Esophagus (tissue), 2 donors: ENCODE measurements around the gene CACNA1F. TPM values are rescaled to one million over a fixed set of nuclear protein-coding genes. Genes with fewer than 3 reads are reported as not detected.

Experiments
- H3K27ac ChIP-seq, 2 donors: one replicate each; pipeline ENCODE4 v1.5.1; 2013; ENCODE audit warnings: low read depth in 2 of 2, mild to moderate bottlenecking in 2 of 2, inconsistent platforms in 1 of 2, low read length in 1 of 2, moderate library complexity in 1 of 2
- H3K27me3 ChIP-seq, 2 donors: one replicate each; pipeline ENCODE4 v1.6.1; 2013; ENCODE audit warnings: low read length in 2 of 2, control low read depth in 1 of 2, mild to moderate bottlenecking in 1 of 2; ENCODE audit not compliant: insufficient read depth in 2 of 2, control insufficient read depth in 1 of 2
- H3K36me3 ChIP-seq, 2 donors: one replicate each; pipeline ENCODE4 v1.6.1; 2013; ENCODE audit warnings: low read length in 1 of 2; ENCODE audit not compliant: control insufficient read depth in 2 of 2, insufficient read depth in 2 of 2
- H3K4me1 ChIP-seq, 2 donors: one replicate each; pipeline ENCODE4 v1.6.1; 2013; ENCODE audit warnings: low read length in 1 of 2; ENCODE audit not compliant: control insufficient read depth in 2 of 2, insufficient read depth in 2 of 2
- H3K4me3 ChIP-seq, 2 donors: one replicate each; pipeline ENCODE4 v1.5.1; 2013; ENCODE audit warnings: low read length in 2 of 2, mild to moderate bottlenecking in 2 of 2, low read depth in 1 of 2, moderate library complexity in 1 of 2
- H3K9me3 ChIP-seq, 2 donors: one replicate each; pipeline ENCODE4 v1.6.1; 2013; ENCODE audit warnings: mild to moderate bottlenecking in 2 of 2, low read depth in 1 of 2, low read length in 1 of 2, moderate library complexity in 1 of 2; ENCODE audit not compliant: control insufficient read depth in 2 of 2, insufficient read depth in 1 of 2
- WGBS, 2 donors: extraction: QIAGEN DNeasy Blood & Tissue Kit; methylation state at CpG; one replicate each; pipeline ENCODE4 v1.1.7; 2013; 5-methylcytosine and 5-hydroxymethylcytosine counted together
- polyA plus RNA-seq, 2 donors: library from polyadenylated mRNA; stranded (reverse); fragments of 200-250 nt; gene quantifications; one replicate each; pipeline ENCODE4 v1.2.3, GENCODE V29; 2013
- donor health status: healthy with polysubstance abuse.
- donor health status: Bipolar disorder and iron deficiency.

The CACNA1F gene
- polyA plus RNA-seq, result under 1 TPM; 0.11 to 0.24 TPM

DNA sequence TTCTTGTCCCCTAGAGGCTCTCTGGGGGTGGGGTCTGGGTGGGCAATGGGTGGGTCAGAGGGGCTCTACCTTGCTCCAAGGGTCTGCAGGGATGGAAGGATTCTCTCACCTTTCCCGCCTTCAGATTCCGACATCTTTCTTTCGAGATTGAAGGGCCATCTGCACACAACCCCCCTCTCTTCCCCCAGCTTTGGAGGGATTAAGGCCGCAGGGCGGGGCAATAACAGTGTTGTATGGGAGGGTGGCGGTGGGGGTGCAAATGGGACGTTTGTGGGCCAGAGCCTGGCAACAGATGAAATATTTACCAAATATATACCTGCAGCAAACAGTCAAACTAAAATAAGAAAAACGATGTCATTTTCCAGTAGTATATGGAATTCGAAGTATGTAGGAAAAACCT, at the start of gene CACNA1F:
CACNA1F (minus strand) TSS at position 165 of the 400 bp plus-strand sequence; CDS start at position 134, 31 bp downstream.
- WGBS, 2 donors, result 70 to 71% methylated on average over 9 of the region's 9 CpGs
- H3K4me1 ChIP-seq, result peaks cover 2 to 3% of the 10 kb centered on the region in 2 donors
- no peak within 1 kb of the TSS for H3K27ac ChIP-seq
- no peaks in the 10 kb centered on the region for H3K36me3 ChIP-seq
- H3K9me3 ChIP-seq, result peaks cover 0 to 4% of the 10 kb centered on the region in 2 donors
- no peaks in the 10 kb centered on the region for H3K27me3 ChIP-seq
- no peak within 1 kb of the TSS for H3K4me3 ChIP-seq

DNA sequence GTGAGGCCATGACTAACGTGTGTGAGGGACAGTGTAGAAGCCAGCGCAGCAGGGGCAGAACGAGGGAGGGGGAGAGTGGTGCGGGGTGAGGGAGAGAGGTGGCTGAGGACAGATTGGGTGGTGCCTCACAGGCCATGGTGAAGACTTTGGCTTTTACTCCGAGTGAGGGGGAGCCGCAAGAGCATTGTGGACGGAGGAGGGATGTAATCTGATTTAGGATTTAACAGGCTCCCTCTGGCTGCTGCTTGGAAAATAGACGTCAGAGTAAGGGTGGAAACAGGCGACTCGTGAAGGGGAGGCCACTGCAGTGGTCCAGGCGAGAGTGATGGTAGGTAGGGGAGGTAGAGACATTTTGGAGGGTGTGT, 49.5 kb upstream of the CACNA1F start:
- no peaks in the 10 kb centered on the region for H3K36me3 ChIP-seq
- no peaks in the 10 kb centered on the region for H3K9me3 ChIP-seq
- no peaks in the 10 kb centered on the region for H3K27me3 ChIP-seq
- no peak overlapping the region for H3K27ac ChIP-seq
- no peaks in the 10 kb centered on the region for H3K4me1 ChIP-seq
- WGBS, 2 donors, result 42% methylated on average over 11 of the region's 11 CpGs
- no peak overlapping the region for H3K4me3 ChIP-seq

DNA sequence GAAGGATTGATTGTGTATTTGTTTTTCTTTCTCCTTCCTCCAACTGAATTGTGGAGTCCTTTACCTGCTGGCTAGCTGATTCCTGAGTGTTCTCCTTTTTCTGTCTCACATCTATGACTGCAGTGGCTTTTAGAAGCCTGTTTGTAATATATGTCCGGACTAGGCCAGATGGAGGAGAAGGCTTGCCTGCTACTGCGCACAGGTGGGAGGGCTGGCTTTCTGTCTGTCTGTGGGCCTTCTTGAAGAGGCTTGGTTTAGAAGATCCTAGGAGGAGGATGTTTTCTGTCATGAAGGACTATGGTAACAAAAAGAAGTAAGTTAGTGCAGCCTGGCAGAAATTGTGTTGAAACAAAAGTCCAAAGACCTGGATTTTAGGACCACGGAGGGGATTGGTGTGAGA, 44.9 kb upstream of the CACNA1F start:
- Histone ChIP-seq H3K27me3 (no peaks in the 10 kb centered on the region), H3K27ac (no peak overlapping the region), H3K4me1 (peaks cover 0 to 2% of the 10 kb centered on the region in 2 donors), H3K36me3 (no peaks in the 10 kb centered on the region), H3K4me3 (no peak overlapping the region), H3K9me3 (no peaks in the 10 kb centered on the region)
- 89 to 92% methylated on average over 3 of the region's 3 CpGs for WGBS, 2 donors

DNA sequence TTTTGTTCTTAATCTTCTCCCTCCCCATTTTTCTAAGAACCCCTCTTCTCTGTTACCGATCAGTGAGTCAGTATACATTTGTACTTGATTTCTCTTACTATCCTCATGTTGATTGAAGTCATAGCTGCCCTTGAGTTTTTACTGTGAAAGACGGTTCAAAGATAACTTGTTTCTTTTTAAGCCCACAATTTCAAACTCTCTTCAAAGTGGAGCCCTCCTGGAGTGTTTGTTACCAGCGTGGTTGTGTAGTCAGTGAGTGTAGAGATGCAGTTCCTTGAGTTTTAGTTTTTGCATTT, 44.3 kb upstream of the CACNA1F start:
- Histone ChIP-seq H3K27me3 (no peaks in the 10 kb centered on the region), H3K27ac (no peak overlapping the region), H3K9me3 (no peaks in the 10 kb centered on the region), H3K4me3 (no peak overlapping the region), H3K4me1 (peaks cover 0 to 4% of the 10 kb centered on the region in 2 donors), H3K36me3 (no peaks in the 10 kb centered on the region)
- 58 to 67% methylated on average over 3 of the region's 3 CpGs for WGBS, 2 donors

- H3K27ac ChIP-seq, result peak overlapping the region in 1 of 2 donors; percentile 33
- H3K9me3 ChIP-seq, result no peaks in the 10 kb centered on the region
- H3K4me3 ChIP-seq, result no peak overlapping the region
- H3K4me1 ChIP-seq, result peaks cover 0 to 7% of the 10 kb centered on the region in 2 donors
- no peaks in the 10 kb centered on the region for H3K36me3 ChIP-seq
- H3K27me3 ChIP-seq, result no peaks in the 10 kb centered on the region
- whole genome bisulfite sequencing, 2 donors, result 51 to 61% methylated on average over 19 of the region's 19 CpGs
Observed at GRCh38 chrX:49276671-49277534, 43.8 kb upstream of the CACNA1F start.

- Histone ChIP-seq H3K27ac (no peak overlapping the region), H3K27me3 (no peaks in the 10 kb centered on the region), H3K4me1 (peaks cover 0 to 7% of the 10 kb centered on the region in 2 donors), H3K36me3 (no peaks in the 10 kb centered on the region), H3K4me3 (no peak overlapping the region), H3K9me3 (no peaks in the 10 kb centered on the region)
- 36 to 48% methylated on average over 1 of the region's 1 CpG for WGBS, 2 donors
Observed at GRCh38 chrX:49276207-49276606, 43.1 kb upstream of the CACNA1F start.

DNA sequence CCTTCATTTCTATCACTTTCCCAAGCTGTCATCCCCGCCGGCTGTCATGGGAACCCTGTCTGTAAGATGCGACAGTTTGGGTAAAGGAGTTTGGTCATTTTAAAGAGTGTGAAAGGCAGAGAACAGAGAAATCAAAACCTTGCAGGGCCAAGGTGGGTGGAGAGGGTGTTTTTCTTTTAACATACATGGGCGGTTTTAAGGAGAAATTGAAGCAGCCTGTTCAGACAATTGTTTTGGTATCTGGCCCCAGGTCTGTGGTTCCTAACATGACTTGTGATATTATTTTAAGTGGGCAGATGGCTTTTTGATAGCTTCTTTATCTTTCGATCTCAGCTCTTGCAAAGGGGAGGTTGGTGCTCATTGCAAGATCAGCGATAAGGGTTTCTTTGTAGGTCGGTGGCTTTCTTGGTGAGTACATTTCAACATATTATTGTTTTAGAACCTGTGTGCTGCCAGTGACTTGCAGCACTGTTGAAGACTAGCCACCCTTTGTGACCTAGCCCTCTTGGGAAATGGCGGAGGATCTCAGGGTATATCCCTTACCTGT, 40.1 kb upstream of the CACNA1F start:
- 73 to 74% methylated on average over 8 of the region's 8 CpGs for WGBS, 2 donors

DNA sequence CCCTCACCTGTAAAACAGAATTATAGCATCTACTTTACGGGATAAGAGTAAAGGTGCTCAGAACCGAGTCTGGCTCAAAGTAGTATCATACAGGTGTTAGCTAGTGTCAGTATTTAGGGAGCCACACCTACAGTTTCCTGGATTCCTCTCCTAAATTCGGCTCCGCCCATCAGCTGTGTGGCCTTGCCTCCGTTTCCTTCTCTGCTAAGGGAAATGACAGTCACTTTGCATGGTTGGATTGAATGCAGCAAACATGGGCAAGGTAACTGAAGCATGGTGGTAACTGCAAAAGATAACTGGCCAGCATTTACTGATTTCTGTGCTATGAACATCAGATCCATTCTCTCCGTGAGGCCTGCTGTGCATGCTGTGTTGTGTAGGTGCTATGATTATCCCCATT, 39.3 kb upstream of the CACNA1F start:
- WGBS, 2 donors, result 43 to 46% methylated on average over 6 of the region's 6 CpGs
- Histone ChIP-seq H3K4me1 (peaks cover 0 to 14% of the 10 kb centered on the region in 2 donors), H3K9me3 (no peaks in the 10 kb centered on the region), H3K27ac (peak overlapping the region; percentile 15 to 81), H3K27me3 (no peaks in the 10 kb centered on the region), H3K36me3 (no peaks in the 10 kb centered on the region), H3K4me3 (no peak overlapping the region)

More for the DNA sequence above, 40.1 kb upstream of the CACNA1F start:
- no peak overlapping the region for H3K4me3 ChIP-seq
- peaks cover 0 to 14% of the 10 kb centered on the region in 2 donors for H3K4me1 ChIP-seq
- H3K27ac ChIP-seq, result no peak overlapping the region
- H3K9me3 ChIP-seq, result no peaks in the 10 kb centered on the region
- H3K36me3 ChIP-seq, result no peaks in the 10 kb centered on the region
- no peaks in the 10 kb centered on the region for H3K27me3 ChIP-seq

DNA sequence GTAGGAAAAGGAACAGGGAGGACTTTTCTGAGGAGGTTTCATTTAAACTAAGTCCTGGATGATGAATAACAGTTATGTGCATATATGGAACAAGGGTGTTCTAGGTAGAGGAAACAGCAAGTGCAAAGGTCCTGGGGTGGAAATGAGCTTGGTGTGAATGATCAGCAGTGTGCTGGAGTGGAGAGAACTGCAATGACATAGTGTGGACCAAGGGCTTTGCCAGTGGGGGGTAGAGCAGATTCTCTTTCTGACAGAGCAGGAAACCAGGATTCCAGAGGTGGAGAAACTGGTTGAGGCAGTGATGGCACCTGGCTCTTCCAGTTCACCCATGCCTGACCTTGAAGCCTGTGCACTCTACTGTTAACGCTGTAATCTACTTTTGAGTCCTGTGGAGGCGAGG, 38.2 kb upstream of the CACNA1F start:
- Histone ChIP-seq H3K4me1 (peaks cover 0 to 14% of the 10 kb centered on the region in 2 donors), H3K27me3 (no peaks in the 10 kb centered on the region), H3K9me3 (no peaks in the 10 kb centered on the region), H3K36me3 (no peaks in the 10 kb centered on the region), H3K4me3 (peak overlapping the region; percentile 43 to 80), H3K27ac (peak overlapping the region; percentile 81 to 92)
- WGBS, 2 donors, result 45 to 70% methylated on average over 2 of the region's 2 CpGs
